OCI-LY7 (cell line): ENCODE results near the gene SPTB. TPM values are rescaled to one million over a fixed set of nuclear protein-coding genes. Genes with fewer than 3 reads are reported as not detected.

Experiments used
- BruUV-seq: library from RNA; stranded (reverse); fragments of 400-500 nt; replicated peaks from 2 replicates; lab custom pipeline; 2021; lab: Mats Ljungman, UMichigan
- CTCF ChIA-PET: fragments of 300-600 bp; sonication (Branson Sonifier 250); formaldehyde crosslinking; loops from one replicate; lab custom pipeline; 2022; ENCODE audit warnings: antibody characterized with exemption; ENCODE audit not compliant: unreplicated experiment; lab: Charles Lee
- POLR2A ChIA-PET: fragments of 300-600 bp; sonication (Branson Sonifier 250); formaldehyde crosslinking; loops from one replicate; lab custom pipeline; 2022; ENCODE audit warnings: antibody characterized with exemption; lab: Charles Lee
- DNase-seq: peaks from one replicate; pipeline ENCODE4 v3.0.0-alpha.2; 2015; ENCODE audit warnings: low spot score
- H2AFZ ChIP-seq: fragments of 200-600 bp; sonication (generic), shearing (Covaris generic); 2 replicates; pipeline ENCODE4 v1.6.1; 2014; ENCODE audit warnings: mild to moderate bottlenecking, antibody characterized with exemption, low read length, moderate library complexity
- H3K27ac ChIP-seq: fragments of 200-600 bp; sonication (generic); 2 replicates; pipeline ENCODE4 v1.5.1; 2014; ENCODE audit warnings: mixed run types, low read depth, mild to moderate bottlenecking, moderate library complexity, low read length, inconsistent platforms; ENCODE audit not compliant: poor library complexity, severe bottlenecking
- H3K36me3 ChIP-seq: fragments of 200-600 bp; sonication (generic); 2 replicates; pipeline ENCODE4 v1.6.1; 2014; ENCODE audit warnings: mild to moderate bottlenecking, antibody characterized with exemption, low read length, moderate library complexity, mixed read lengths; ENCODE audit not compliant: insufficient read depth
- H3K4me1 ChIP-seq: fragments of 200-600 bp; sonication (generic); 2 replicates; pipeline ENCODE4 v1.5.1; 2014; ENCODE audit warnings: mild to moderate bottlenecking, low read length; ENCODE audit not compliant: insufficient read depth, poor library complexity, severe bottlenecking
- H3K4me2 ChIP-seq: fragments of 200-600 bp; sonication (generic); 2 replicates; pipeline ENCODE4 v1.6.1; 2014; ENCODE audit warnings: mild to moderate bottlenecking, low read length
- H3K4me3 ChIP-seq: fragments of 200-600 bp; sonication (generic); 2 replicates; pipeline ENCODE4 v1.5.1; 2014; ENCODE audit warnings: mild to moderate bottlenecking, low read depth, low read length; ENCODE audit not compliant: poor library complexity, severe bottlenecking
- H3K79me2 ChIP-seq: fragments of 200-600 bp; sonication (generic); 2 replicates; pipeline ENCODE4 v1.6.1; 2016; ENCODE audit warnings: low read depth, mild to moderate bottlenecking, low read length, moderate library complexity, mixed read lengths; ENCODE audit not compliant: insufficient read depth
- H3K9me2 ChIP-seq: fragments of 200-600 bp; sonication (generic); 2 replicates; pipeline ENCODE4 v1.6.1; 2016; ENCODE audit warnings: mild to moderate bottlenecking, low read length, mixed read lengths; ENCODE audit not compliant: insufficient read depth
- H3K9me3 ChIP-seq: fragments of 200-600 bp; sonication (generic); 2 replicates; pipeline ENCODE4 v1.6.1; 2014; ENCODE audit warnings: mild to moderate bottlenecking, mixed run types, low read length, mixed read lengths
- H4K20me1 ChIP-seq: fragments of 200-600 bp; sonication (generic); 2 replicates; pipeline ENCODE4 v1.6.1; 2014; ENCODE audit warnings: mild to moderate bottlenecking, antibody characterized with exemption, low read length, moderate library complexity, mixed read lengths; ENCODE audit not compliant: insufficient read depth
- CTCF ChIP-seq: fragments of 200-600 bp; sonication (generic); conservative IDR thresholded peaks from 2 replicates; pipeline ENCODE4 v1.5.1; 2014; ENCODE audit warnings: mild to moderate bottlenecking, antibody characterized with exemption, low read length, moderate library complexity, mixed read lengths
- EZH2phosphoT487 ChIP-seq: fragments of 200-600 bp; sonication (generic); IDR thresholded peaks from 2 replicates; pipeline ENCODE4 v1.6.1; 2018; ENCODE audit warnings: low read depth, borderline replicate concordance, mild to moderate bottlenecking, mixed run types, antibody characterized with exemption, low read length, moderate library complexity, mixed read lengths
- intact Hi-C: fragments of 100-400 bp; cut with micrococcal nuclease; formaldehyde crosslinking; loops from one replicate; pipeline ENCODE4 v1.10.0; 2022; ENCODE audit not compliant: unreplicated experiment
- total RNA-seq, 2 experiments: library from RNA; depleted of rRNA in 1 of 2; stranded (reverse); fragments of >200 nt in 1 of 2; shearing (Covaris generic) in 1 of 2; gene quantifications; 2 replicates each; pipeline ENCODE4 v1.2.3, GENCODE V29; 2014 to 2022

Gene SPTB
- total RNA-seq, 2 experiments from 2014 or later, result not detected

- ChIA-PET CTCF (interaction anchor here (0.6 kb wide), 1 partner anchor 989 kb away, joined by 7 read pairs; no protein-coding TSS in a partner anchor), POLR2A (interaction anchor here (0.6 kb wide), 1 partner anchor 253 kb away, joined by 3 read pairs; no protein-coding TSS in a partner anchor)
- Histone ChIP-seq H4K20me1 (no peaks in the 10 kb centered on the region), H3K4me3 (no peak overlapping the region), H3K9me3 (no peaks in the 10 kb centered on the region), H3K27ac (no peak overlapping the region), H3K4me1 (no peaks in the 10 kb centered on the region), H3K36me3 (no peaks in the 10 kb centered on the region), H3K9me2 (no peaks in the 10 kb centered on the region), H2AFZ (no peak overlapping the region), H3K4me2 (no peak overlapping the region), H3K79me2 (no peaks in the 10 kb centered on the region)
- DNase-seq, result no peak
- TF ChIP-seq CTCF, result no peak
- TF ChIP-seq EZH2phosphoT487, result no peak
- no TSS peak for BruUV-seq
- intact Hi-C loops, result loop anchor here (5.0 kb wide), 1 partner anchor 421 kb away; no protein-coding TSS in a partner anchor
These were observed 116.5 kb downstream of the SPTB start for GRCh38 chr14:64763085-64763782.

GRCh38 chr14:64762044-64763034 is 117.4 kb downstream of the SPTB start:
- Histone ChIP-seq H3K79me2 (no peaks in the 10 kb centered on the region), H3K27ac (no peak overlapping the region), H3K4me3 (no peak overlapping the region), H3K4me1 (no peaks in the 10 kb centered on the region), H3K36me3 (no peaks in the 10 kb centered on the region), H2AFZ (no peak overlapping the region), H3K4me2 (no peak overlapping the region), H3K9me3 (no peaks in the 10 kb centered on the region), H4K20me1 (no peaks in the 10 kb centered on the region), H3K9me2 (no peaks in the 10 kb centered on the region)
- ChIA-PET POLR2A (interaction anchor here (0.6 kb wide), 1 partner anchor 254 kb away, joined by 3 read pairs; no protein-coding TSS in a partner anchor), CTCF (no interaction called here)
- TF ChIP-seq CTCF (no peak), EZH2phosphoT487 (no peak)
- BruUV-seq, result no TSS peak
- intact Hi-C loops, result loop anchor here (5.0 kb wide), 1 partner anchor 420 kb away; no protein-coding TSS in a partner anchor
- DNase-seq, result no peak
